T-helper 2 cell treated with Interferon-gamma antibody and Interleukin-4, amounts not matched to agents 5 μg/mL and 100 μg/mL, for 36 hours (primary cell): Measurements from ENCODE around the gene GUCY2F.

ENCODE experiments used
- DNase-seq: peaks from one replicate; pipeline ENCODE4 v3.0.0; 2021; ENCODE audit warnings: low spot score
- H3K27ac Mint-ChIP-seq: one replicate; pipeline ENCODE4 v1.8.0; 2021; ENCODE audit warnings: mild to moderate bottlenecking, mixed read lengths
- H3K27me3 Mint-ChIP-seq: one replicate; pipeline ENCODE4 v1.8.0; 2021; ENCODE audit warnings: low read depth, mixed read lengths
- H3K36me3 Mint-ChIP-seq: one replicate; pipeline ENCODE4 v1.8.0; 2021; ENCODE audit warnings: low read depth, mixed read lengths
- H3K4me1 Mint-ChIP-seq: one replicate; pipeline ENCODE4 v1.8.0; 2021; ENCODE audit warnings: low read depth, mixed read lengths
- H3K4me3 Mint-ChIP-seq: one replicate; pipeline ENCODE4 v1.8.0; 2022; ENCODE audit warnings: mild to moderate bottlenecking, moderate library complexity, mixed read lengths
- H3K9me3 Mint-ChIP-seq: one replicate; pipeline ENCODE4 v1.8.0; 2021; ENCODE audit warnings: mixed read lengths

GUCY2F gene

DNA sequence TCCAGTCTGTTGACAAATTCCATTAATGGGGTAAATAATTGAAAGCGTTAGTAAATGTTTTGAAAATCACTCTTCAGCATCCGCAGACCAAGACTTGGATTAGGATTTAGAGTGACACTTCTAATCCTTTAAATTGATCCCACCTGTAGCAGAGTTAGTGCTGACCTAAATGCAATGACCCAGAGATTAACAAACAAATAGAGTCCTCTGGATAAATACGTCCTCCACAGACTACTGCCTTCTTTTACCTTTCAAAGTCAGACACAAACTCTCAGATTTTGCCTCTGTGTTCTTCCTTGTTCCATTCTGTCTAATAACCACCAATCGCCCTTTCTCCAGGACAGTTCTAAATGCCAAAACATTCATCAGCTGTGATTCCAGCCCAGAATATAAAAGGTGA, at the start of gene GUCY2F:
GUCY2F (minus strand) TSS at position 101 of the 400 bp plus-strand sequence. CDS start 6,150 bp downstream, outside the sequence.
- no peaks in the 10 kb centered on the region for H3K27me3 Mint-ChIP-seq

DNA sequence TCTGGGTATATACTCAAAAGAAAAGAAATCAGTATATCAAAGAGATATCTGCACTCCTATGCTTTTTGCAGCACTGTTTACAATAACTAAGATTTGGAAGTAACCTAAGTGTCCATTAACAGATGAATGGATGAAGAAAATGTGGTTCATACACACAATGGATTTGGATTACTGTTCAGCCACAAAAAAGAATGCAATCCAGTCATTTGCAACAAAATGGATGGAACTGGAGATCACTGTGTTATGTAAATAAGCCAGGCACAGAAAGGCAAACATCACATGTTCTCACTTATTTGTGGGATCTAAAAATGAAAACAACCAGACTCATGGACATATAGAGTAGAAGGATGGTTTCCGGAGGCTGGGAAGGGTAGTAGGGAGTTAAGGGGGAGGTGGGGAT, 37.1 kb upstream of the GUCY2F start:
- Mint-ChIP-seq H3K9me3 (no peaks in the 10 kb centered on the region), H3K4me1 (no peaks in the 10 kb centered on the region), H3K27ac (no peak overlapping the region), H3K27me3 (peaks cover 7% of the 10 kb centered on the region), H3K4me3 (no peak overlapping the region), H3K36me3 (no peaks in the 10 kb centered on the region)
- DNase-seq = no peak

More for the DNA sequence above, at the start of gene GUCY2F:
- no peaks in the 10 kb centered on the region for H3K4me1 Mint-ChIP-seq
- H3K9me3 Mint-ChIP-seq = no peaks in the 10 kb centered on the region
- DNase-seq = no peak
- H3K4me3 Mint-ChIP-seq = no peak within 1 kb of the TSS
- H3K27ac Mint-ChIP-seq = no peak within 1 kb of the TSS
- no peaks in the 10 kb centered on the region for H3K36me3 Mint-ChIP-seq

DNA sequence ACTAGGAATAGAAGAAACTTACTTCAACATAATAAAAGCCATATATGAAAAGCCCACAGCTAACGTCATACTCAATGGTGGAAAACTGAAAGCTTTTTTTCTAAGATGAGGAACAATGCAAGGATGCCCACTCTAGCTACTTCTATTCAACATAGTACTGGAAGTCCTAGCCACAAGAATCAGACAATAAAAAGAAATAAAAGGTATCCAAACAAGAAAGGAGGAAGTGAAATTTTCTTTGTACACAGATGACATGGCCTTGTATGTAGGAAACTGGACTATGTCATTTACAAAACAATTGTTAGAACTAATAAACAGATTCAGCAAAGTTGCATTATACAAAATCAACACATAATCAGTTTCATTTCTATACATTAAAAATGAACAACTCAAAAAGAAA, 29.2 kb upstream of the GUCY2F start:
- Mint-ChIP-seq H3K27ac (no peak overlapping the region), H3K27me3 (peaks cover 22% of the 10 kb centered on the region), H3K36me3 (no peaks in the 10 kb centered on the region), H3K4me1 (no peaks in the 10 kb centered on the region), H3K9me3 (no peaks in the 10 kb centered on the region), H3K4me3 (no peak overlapping the region)
- no peak for DNase-seq

DNA sequence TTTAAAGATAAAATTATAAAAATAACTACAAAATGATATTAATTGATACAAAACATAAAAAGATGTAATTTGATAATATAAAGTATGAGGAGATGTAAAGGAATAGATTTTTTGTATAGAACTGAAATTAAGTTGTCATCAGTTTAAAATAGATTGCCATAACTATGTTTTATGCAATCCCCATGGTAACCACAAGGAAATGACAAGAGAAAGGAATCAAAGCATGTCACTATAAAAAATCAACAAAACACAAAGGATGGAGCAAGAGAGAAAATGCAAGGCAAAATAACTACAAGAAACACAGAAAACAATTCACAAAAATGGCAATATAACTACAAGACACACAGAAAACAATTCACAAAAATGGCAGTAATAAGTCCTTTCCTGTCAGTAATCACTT, 27.0 kb upstream of the GUCY2F start:
- H3K27ac Mint-ChIP-seq = no peak overlapping the region
- no peak overlapping the region for H3K4me3 Mint-ChIP-seq
- H3K4me1 Mint-ChIP-seq = no peaks in the 10 kb centered on the region

DNA sequence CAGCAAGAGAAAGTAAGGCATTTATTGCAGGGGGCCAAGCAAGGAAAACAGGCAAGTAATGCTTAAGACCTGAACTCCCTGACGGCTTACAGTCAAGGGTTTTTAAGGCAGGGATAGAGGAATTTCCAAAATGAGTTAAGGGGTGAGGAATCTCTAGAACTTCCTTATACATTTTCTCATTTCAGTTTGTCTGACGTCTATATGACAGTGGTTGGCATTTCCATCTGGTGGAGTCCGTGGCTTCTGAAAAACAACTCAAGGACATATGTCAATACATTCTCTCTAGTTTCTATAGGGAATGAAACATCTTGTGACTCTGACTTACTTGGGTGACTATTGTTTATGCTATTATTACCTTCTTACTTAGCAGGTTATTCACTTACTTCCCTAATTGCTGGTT, 19.3 kb upstream of the GUCY2F start:
- no peaks in the 10 kb centered on the region for H3K36me3 Mint-ChIP-seq
- H3K9me3 Mint-ChIP-seq = no peaks in the 10 kb centered on the region
- no peaks in the 10 kb centered on the region for H3K27me3 Mint-ChIP-seq
- H3K4me3 Mint-ChIP-seq = no peak overlapping the region
- H3K4me1 Mint-ChIP-seq = no peaks in the 10 kb centered on the region
- no peak for DNase-seq
- no peak overlapping the region for H3K27ac Mint-ChIP-seq

More for the DNA sequence above, 27.0 kb upstream of the GUCY2F start:
- Mint-ChIP-seq H3K9me3 (no peaks in the 10 kb centered on the region), H3K27me3 (peaks cover 22% of the 10 kb centered on the region), H3K36me3 (no peaks in the 10 kb centered on the region)
- no peak for DNase-seq

DNA sequence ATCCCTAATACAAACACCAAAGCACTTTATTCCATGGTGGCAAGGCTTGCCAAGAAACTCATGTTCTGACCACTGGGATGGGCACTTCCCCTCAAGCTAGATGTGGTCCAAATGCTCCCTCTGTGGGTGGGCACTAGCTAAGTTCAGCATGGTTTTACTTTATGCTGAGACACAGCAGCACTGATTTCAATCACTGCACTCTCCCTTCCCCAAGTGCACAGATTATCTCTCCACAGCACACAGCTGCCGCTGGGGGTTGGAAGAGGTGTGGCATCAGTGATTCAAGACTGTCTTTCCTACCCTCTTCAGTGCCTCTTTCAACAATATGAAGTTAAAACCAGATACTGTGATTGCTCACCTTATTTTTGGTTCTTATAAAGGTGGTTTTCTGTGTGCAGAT, 16.5 kb upstream of the GUCY2F start:
- Mint-ChIP-seq H3K27ac (no peak overlapping the region), H3K9me3 (no peaks in the 10 kb centered on the region), H3K27me3 (peaks cover 7% of the 10 kb centered on the region)

DNA sequence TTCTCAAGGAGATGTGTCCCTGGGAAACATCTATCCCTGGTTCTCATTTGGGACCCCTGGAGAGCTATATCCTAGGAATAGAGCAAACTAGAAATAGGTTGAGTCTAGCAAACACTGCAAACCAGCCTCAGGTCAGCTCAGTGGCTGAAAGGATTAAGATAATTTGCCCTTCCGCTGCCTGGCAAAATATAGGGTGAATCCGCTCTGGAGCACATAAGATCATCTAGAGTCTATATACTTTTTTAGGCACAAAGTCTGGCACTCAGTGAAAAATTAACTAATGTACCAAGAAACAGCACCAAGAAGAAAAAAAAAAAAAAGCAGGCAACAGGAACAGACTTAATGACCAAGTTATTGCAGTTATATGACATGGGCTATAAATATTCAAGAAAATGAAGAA, 7.3 kb upstream of the GUCY2F start:
- no peak for DNase-seq
- H3K36me3 Mint-ChIP-seq = no peaks in the 10 kb centered on the region
- no peak overlapping the region for H3K27ac Mint-ChIP-seq
- H3K9me3 Mint-ChIP-seq = no peaks in the 10 kb centered on the region
- H3K27me3 Mint-ChIP-seq = peaks cover 5% of the 10 kb centered on the region
- H3K4me1 Mint-ChIP-seq = no peaks in the 10 kb centered on the region
- no peak overlapping the region for H3K4me3 Mint-ChIP-seq

More for the DNA sequence above, 16.5 kb upstream of the GUCY2F start:
- no peak for DNase-seq
- Mint-ChIP-seq H3K36me3 (no peaks in the 10 kb centered on the region), H3K4me3 (no peak overlapping the region), H3K4me1 (no peaks in the 10 kb centered on the region)

DNA sequence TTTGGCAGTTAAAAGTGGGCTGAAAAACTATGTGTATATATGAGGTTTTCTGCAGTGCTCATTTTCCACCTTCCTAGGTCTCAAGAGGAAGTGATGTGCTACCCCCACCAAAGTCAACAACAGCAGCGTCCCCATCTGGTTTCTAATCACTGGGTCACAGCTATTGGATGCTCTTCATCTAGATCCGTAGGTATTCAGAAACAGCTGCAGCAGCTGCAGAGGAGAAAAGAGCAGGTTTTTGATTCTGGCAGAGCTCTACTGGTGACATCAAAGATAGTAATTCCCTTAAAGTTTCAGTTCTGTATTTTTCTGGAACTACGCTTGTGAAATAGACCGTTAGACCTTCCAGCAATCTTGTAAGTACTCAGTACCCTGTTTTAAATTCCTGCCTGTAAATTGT, 5.8 kb upstream of the GUCY2F start:
- DNase-seq = no peak
- H3K27ac Mint-ChIP-seq = no peak overlapping the region
- H3K27me3 Mint-ChIP-seq = no peaks in the 10 kb centered on the region
- H3K4me3 Mint-ChIP-seq = no peak overlapping the region
- H3K9me3 Mint-ChIP-seq = no peaks in the 10 kb centered on the region
- H3K36me3 Mint-ChIP-seq = no peaks in the 10 kb centered on the region
- no peaks in the 10 kb centered on the region for H3K4me1 Mint-ChIP-seq

DNA sequence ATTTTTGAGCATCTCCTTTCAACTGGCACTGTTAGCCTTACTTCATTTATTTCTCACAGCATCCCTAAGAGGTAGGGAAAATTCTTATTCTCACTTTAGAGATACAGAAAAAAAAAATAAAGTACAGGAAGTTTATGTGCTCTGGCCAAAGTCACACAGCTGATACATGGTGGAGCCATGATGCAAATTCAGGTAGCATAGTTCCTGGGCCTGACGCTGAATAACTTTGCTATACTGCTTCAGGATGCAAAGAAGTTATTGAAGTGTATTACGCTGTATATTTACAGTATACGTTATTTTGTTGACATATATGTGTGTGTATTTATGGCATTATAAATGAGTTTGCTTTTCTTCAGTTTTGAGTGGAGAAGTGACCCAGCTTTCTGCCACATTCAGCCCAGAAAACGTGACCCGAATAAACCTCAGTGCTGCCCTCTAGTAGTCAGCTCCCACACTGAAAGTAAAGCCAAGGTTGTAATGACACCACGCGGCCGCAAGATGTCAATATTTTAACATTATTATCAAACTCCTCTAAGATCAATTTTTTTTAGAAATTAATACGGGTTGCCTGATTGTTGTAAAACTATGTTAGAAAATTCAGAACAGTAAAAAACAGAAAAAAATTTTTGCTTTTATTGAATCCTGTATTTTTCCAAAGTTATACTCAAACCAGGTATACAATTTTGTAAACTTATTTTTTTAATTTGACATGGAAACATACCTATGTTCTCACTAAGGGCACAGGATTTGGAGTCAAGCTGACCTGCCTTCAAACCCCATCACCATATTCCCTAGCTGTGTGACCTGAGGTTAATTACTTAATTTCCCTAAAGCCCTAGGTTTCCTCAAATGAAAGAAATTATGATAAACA, 3.8 kb upstream of the GUCY2F start:
- Mint-ChIP-seq H3K27ac (no peak overlapping the region), H3K9me3 (no peaks in the 10 kb centered on the region), H3K36me3 (no peaks in the 10 kb centered on the region), H3K4me3 (no peak overlapping the region), H3K27me3 (no peaks in the 10 kb centered on the region), H3K4me1 (no peaks in the 10 kb centered on the region)
- DNase-seq = peak; percentile 23

DNA sequence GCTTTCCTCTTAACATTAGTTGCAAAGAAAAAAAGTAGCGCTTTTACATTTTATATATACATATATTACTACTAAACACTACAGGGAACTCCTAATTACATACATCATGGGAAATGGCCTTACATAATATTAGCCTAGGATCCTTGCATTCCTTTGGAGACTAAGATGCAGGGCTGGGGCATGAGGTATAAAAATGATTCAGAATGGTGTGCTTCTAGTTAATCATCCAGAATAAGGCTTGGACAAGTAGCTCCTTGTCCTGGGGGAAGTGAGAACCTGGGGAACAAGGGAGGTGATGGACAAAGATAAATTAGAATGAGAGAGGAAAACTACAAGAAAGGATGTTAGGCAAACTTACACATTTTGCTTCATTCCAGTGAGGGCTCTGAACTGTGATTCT, 3.0 kb upstream of the GUCY2F start:
- no peaks in the 10 kb centered on the region for H3K9me3 Mint-ChIP-seq
- H3K4me1 Mint-ChIP-seq = no peaks in the 10 kb centered on the region
- DNase-seq = no peak
- H3K36me3 Mint-ChIP-seq = no peaks in the 10 kb centered on the region
- H3K4me3 Mint-ChIP-seq = no peak overlapping the region
- no peaks in the 10 kb centered on the region for H3K27me3 Mint-ChIP-seq
- H3K27ac Mint-ChIP-seq = no peak overlapping the region

DNA sequence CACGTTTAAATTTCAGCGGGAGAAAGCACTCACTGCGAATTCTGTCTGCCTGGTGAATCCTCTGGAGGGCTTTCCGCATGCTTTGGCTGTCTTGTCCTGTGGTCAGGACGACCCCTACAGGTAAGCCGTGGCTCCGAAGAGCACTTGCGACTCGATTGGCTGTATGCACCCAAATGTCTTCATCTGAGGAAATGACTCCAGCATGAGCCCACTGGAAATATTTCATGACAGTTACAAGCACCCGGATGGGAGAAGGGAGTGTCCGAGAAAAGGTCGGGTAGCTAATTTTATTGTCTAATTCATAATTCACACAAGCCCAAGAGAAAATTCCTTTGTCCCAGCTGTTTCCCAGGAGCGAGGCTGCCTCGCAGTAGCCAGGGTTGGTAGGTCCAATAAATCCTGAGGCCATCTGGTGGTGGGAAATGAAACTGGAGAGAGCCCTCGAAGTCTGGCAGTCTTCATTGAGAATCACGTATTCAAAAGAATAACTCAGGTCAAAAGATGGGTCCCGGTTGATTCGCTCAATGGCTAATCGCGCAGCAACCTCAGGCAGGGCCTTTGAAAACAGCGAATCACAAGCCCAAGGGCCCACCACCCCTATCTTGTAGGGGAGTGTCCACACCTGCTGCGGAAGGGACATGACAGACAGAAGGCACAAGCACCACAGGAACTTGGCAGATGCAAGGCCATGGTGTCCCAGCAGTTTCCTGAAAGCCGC, 6.6 kb downstream of the GUCY2F start:
- Mint-ChIP-seq H3K36me3 (no peaks in the 10 kb centered on the region), H3K27me3 (no peaks in the 10 kb centered on the region), H3K4me3 (no peak overlapping the region), H3K4me1 (peaks cover 2% of the 10 kb centered on the region), H3K27ac (no peak overlapping the region), H3K9me3 (no peaks in the 10 kb centered on the region)
- DNase-seq = no peak

DNA sequence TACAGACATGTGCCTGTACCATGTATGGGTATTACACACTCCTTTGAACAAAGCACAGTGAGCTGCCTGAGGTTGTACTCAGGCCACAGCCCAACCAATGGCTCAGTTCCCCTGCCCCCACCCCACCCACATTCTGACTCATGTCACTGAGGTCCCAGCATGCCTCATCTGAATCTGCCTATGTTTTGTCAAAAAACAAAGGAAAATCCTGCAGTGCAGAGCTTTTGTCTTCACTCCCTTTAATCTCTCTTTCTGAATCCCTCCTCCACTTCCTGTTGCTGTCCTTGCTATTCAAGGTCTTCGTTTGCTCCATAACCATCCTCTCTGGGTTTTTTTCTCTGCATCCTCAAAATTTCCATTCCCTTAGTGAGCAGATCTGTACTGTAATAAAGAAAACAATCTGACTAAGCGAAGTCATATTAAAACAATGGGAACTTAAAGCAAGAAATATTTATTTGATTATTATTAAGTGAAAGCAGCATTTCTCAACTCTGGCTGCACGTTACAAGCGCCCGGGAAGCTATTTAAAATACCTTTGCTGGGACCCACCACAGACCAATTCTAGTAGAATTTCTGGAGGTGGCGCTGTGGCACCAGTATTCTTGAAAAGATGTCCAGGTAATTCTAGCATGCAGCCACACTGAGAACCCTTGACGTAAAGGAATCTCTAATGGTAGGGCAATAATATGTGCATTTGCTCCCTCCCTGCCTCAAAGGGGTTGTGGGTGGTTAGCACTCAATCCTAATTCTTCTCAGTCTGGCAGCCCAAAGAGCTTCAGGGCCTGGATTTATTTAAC, 8.7 kb downstream of the GUCY2F start:
- no peaks in the 10 kb centered on the region for H3K9me3 Mint-ChIP-seq
- H3K36me3 Mint-ChIP-seq = no peaks in the 10 kb centered on the region

DNA sequence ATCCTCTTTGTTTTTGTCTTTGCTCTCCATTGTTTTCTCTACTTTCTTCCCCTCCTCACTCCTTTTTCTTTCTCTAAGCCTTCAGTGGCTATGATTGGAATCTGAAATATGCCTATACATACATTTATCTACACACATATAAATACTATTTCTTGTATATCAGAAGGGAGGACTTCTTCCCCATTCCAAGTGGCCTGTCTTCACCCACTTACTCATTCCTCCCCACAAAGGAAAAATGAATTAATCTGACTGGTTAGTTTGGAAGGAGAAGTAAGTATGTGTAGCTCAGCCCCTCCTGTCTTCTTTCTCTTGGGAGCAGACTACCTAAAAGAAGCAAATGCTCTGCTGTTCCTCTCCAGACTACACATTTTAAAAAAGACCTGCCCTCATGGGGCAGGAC, 17.7 kb downstream of the GUCY2F start:
- no peak for DNase-seq
- Mint-ChIP-seq H3K9me3 (no peaks in the 10 kb centered on the region), H3K27me3 (peaks cover 5% of the 10 kb centered on the region)

More for the DNA sequence above, 8.7 kb downstream of the GUCY2F start:
- Mint-ChIP-seq H3K4me1 (peaks cover 2% of the 10 kb centered on the region), H3K4me3 (no peak overlapping the region), H3K27me3 (no peaks in the 10 kb centered on the region), H3K27ac (no peak overlapping the region)
- no peak for DNase-seq

DNA sequence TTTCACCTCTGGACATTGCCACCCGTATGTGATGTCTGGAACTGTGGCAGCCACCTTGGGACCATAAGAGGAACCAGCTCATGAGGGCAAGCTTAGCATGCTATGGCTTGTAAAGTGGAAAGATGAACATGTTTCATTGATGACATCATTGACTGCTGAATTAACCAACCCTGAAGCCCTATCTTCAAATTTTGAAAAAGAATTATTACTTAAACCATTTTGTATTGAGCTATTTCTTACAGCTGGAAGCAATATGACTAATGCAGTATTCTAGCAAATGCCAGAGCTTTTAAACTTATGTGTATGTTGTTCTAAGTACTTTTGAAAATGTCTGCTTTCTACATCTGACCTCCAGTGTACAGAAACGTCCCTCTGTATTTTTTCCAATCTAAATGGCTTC, 18.1 kb downstream of the GUCY2F start:
- no peak for DNase-seq
- Mint-ChIP-seq H3K36me3 (no peaks in the 10 kb centered on the region), H3K4me1 (no peaks in the 10 kb centered on the region), H3K27me3 (peaks cover 5% of the 10 kb centered on the region), H3K9me3 (no peaks in the 10 kb centered on the region), H3K4me3 (no peak overlapping the region), H3K27ac (no peak overlapping the region)

More for the DNA sequence above, 17.7 kb downstream of the GUCY2F start:
- no peak overlapping the region for H3K4me3 Mint-ChIP-seq
- H3K4me1 Mint-ChIP-seq = no peaks in the 10 kb centered on the region
- H3K36me3 Mint-ChIP-seq = no peaks in the 10 kb centered on the region
- no peak overlapping the region for H3K27ac Mint-ChIP-seq
